Mammary epithelial cell (primary cell): ENCODE results near the gene MRTFB.

Experiments used
- CTCF ChIP-seq, 2 donors: IDR thresholded peaks in 1 of 2; conservative IDR thresholded peaks in 1 of 2; 2 replicates each; pipeline ENCODE4 v1.5.1; 2011 to 2012; ENCODE audit warnings: inconsistent platforms in 2 of 2, low read length in 2 of 2, mild to moderate bottlenecking in 2 of 2, control low read depth in 1 of 2, low read depth in 1 of 2; ENCODE audit not compliant: insufficient read depth in 1 of 2; ENCODE audit errors: extremely low read depth in 1 of 2
- EZH2 ChIP-seq: IDR thresholded peaks from 2 replicates; pipeline ENCODE4 v1.6.1; 2012; ENCODE audit warnings: low read length, inconsistent platforms, borderline replicate concordance

GRCh38 chr16:14252860-14253259 lies 181.7 kb downstream of the MRTFB start:
- TF ChIP-seq CTCF (conservative IDR thresholded peaks at IDR 0.05 in 1 of 2, IDR thresholded peaks at IDR 0.05 in 1 of 2; ENCODE audit: extremely low read depth in 1 of 2, insufficient read depth in 1 of 2, low read depth in 1 of 2, low read length in 2 of 2), result no peak
- TF ChIP-seq EZH2, result no peak
